HCT116 (cell line): ENCODE results near the gene SLC4A2. TPM values are rescaled to one million over a fixed set of nuclear protein-coding genes. Genes with fewer than 3 reads are reported as not detected.

Source experiments
- ATAC-seq: fragments of 200-7000 bp; cut with Tn5 transposase; 2 replicates; pipeline ENCODE4 v1.9.1; 2020; ENCODE audit warnings: mild to moderate bottlenecking, moderate library complexity
- BruUV-seq: library from RNA; stranded (reverse); fragments of 400-500 nt; replicated peaks from 2 replicates; lab custom pipeline; 2021; lab: Mats Ljungman, UMichigan
- CTCF ChIA-PET: fragments of 300-600 bp; sonication (Branson Sonifier 250); formaldehyde crosslinking; loops from one replicate; lab custom pipeline; 2021; ENCODE audit warnings: antibody characterized with exemption; lab: Charles Lee
- POLR2A ChIA-PET: fragments of 300-600, 350-600 bp; sonication (Branson Sonifier 250); formaldehyde crosslinking; loops from one replicate; lab custom pipeline; 2021; ENCODE audit warnings: antibody characterized with exemption; lab: Charles Lee
- RAD21 ChIA-PET, 2 experiments: fragments of 300-600 bp; sonication (Branson Sonifier 250); formaldehyde crosslinking; loops; one replicate each; lab custom pipeline; 2023; ENCODE audit warnings: low total read pairs in 2 of 2; ENCODE audit not compliant: uncharacterized antibody in 2 of 2, unreplicated experiment in 2 of 2, low non-redundant PET in 1 of 2; lab: Charles Lee
- DNase-seq: peaks from one replicate; pipeline ENCODE4 v3.0.0-alpha.2; 2010; ENCODE audit warnings: low read depth, low spot score
- H2AFZ ChIP-seq: fragments of 200-600 bp; shearing (Covaris generic), sonication (generic); 2 replicates; pipeline ENCODE4 v1.6.1; 2017; ENCODE audit warnings: low read depth, mixed run types, mixed read lengths, antibody characterized with exemption, low read length; ENCODE audit not compliant: poor library complexity, severe bottlenecking
- H3K27ac ChIP-seq: 2 replicates; pipeline ENCODE4 v1.5.1; 2012; ENCODE audit warnings: low read depth, low read length
- H3K27me3 ChIP-seq: fragments of 200-600 bp; sonication (generic); 2 replicates; pipeline ENCODE4 v1.6.1; 2016; ENCODE audit warnings: mixed run types, low read length, mixed read lengths; ENCODE audit not compliant: insufficient read depth
- H3K36me3 ChIP-seq, 2 experiments: fragments of 200-500 bp in 1 of 2; fragments of 200-600 bp in 1 of 2; sonication (Bioruptor generic) in 1 of 2; sonication (generic) in 1 of 2; 2 replicates each; pipeline versions ENCODE4 v1.5.1 to v1.6.1; 2014 to 2016; ENCODE audit warnings: low read length in 2 of 2, inconsistent platforms in 1 of 2, mixed read lengths in 1 of 2, mixed run types in 1 of 2; ENCODE audit not compliant: insufficient read depth in 2 of 2, control insufficient read depth in 1 of 2
- H3K4me1 ChIP-seq, 2 experiments: fragments of 200-600 bp in 1 of 2; sonication (generic) in 1 of 2; 2 replicates each; pipeline versions ENCODE4 v1.5.1 to v1.6.1; 2012 to 2017; ENCODE audit warnings: low read length in 2 of 2, inconsistent platforms in 1 of 2, mild to moderate bottlenecking in 1 of 2, mixed read lengths in 1 of 2, mixed run types in 1 of 2, moderate library complexity in 1 of 2; ENCODE audit not compliant: insufficient read depth in 2 of 2, control insufficient read depth in 1 of 2
- H3K4me2 ChIP-seq: fragments of 200-600 bp; sonication (generic); 2 replicates; pipeline ENCODE4 v1.6.1; 2017; ENCODE audit warnings: mixed run types, low read length, mixed read lengths
- H3K4me3 ChIP-seq, 2 experiments: fragments of 200-600 bp in 1 of 2; sonication (generic) in 1 of 2; replicated peaks in 1 of 2; 2 replicates each; pipeline ENCODE4 v1.5.1; 2011 to 2016; ENCODE audit warnings: low read length in 2 of 2, control low read depth in 1 of 2, low read depth in 1 of 2, mild to moderate bottlenecking in 1 of 2, mixed read lengths in 1 of 2, mixed run types in 1 of 2
- H3K79me2 ChIP-seq: fragments of 200-600 bp; sonication (generic); 2 replicates; pipeline ENCODE4 v1.6.1; 2017; ENCODE audit warnings: mild to moderate bottlenecking, mixed run types, low read length, moderate library complexity, mixed read lengths; ENCODE audit not compliant: insufficient read depth
- H3K9ac ChIP-seq: fragments of 200-600 bp; sonication (generic); 2 replicates; pipeline ENCODE4 v1.6.1; 2016; ENCODE audit warnings: low read length, mixed read lengths
- H3K9me2 ChIP-seq: fragments of 200-600 bp; sonication (generic), shearing (Covaris generic); 2 replicates; pipeline ENCODE4 v1.6.1; 2017; ENCODE audit warnings: mixed run types, mild to moderate bottlenecking, moderate library complexity; ENCODE audit not compliant: insufficient read depth
- H3K9me3 ChIP-seq, 2 experiments: fragments of 200-500 bp in 1 of 2; fragments of 200-600 bp in 1 of 2; sonication (Bioruptor generic) in 1 of 2; sonication (generic) in 1 of 2; 2 replicates each; pipeline ENCODE4 v1.6.1; 2014 to 2017; ENCODE audit warnings: low read length in 2 of 2, mixed read lengths in 2 of 2, inconsistent platforms in 1 of 2, low read depth in 1 of 2, mild to moderate bottlenecking in 1 of 2, mixed run types in 1 of 2, moderate library complexity in 1 of 2; ENCODE audit not compliant: control insufficient read depth in 1 of 2, insufficient read depth in 1 of 2
- H4K20me1 ChIP-seq: fragments of 200-600 bp; sonication (generic), shearing (Covaris generic); 2 replicates; pipeline ENCODE4 v1.6.1; 2017; ENCODE audit warnings: mixed run types, mild to moderate bottlenecking, moderate library complexity; ENCODE audit not compliant: insufficient read depth
- ATF3 ChIP-seq: IDR thresholded peaks from 2 replicates; pipeline ENCODE4 v1.6.1; 2012
- CBX3 ChIP-seq: IDR thresholded peaks from 2 replicates; pipeline ENCODE4 v1.6.1; 2012; ENCODE audit warnings: low read depth
- EGR1 ChIP-seq: IDR thresholded peaks from 2 replicates; pipeline ENCODE4 v1.6.1; 2012; ENCODE audit warnings: low read depth
- ELF1 ChIP-seq: IDR thresholded peaks from 2 replicates; pipeline ENCODE4 v1.6.1; 2012; ENCODE audit warnings: low read depth, borderline replicate concordance
- EZH2 ChIP-seq: fragments of 200-600 bp; sonication (generic); IDR thresholded peaks from 2 replicates; pipeline ENCODE4 v1.6.1; 2017; ENCODE audit warnings: antibody characterized with exemption, mixed run types
- JUND ChIP-seq: IDR thresholded peaks from 2 replicates; pipeline ENCODE4 v1.6.1; 2012
- RAD21 ChIP-seq: IDR thresholded peaks from 2 replicates; pipeline ENCODE4 v1.6.1; 2012; ENCODE audit warnings: low read depth, mild to moderate bottlenecking
- REST ChIP-seq: IDR thresholded peaks from 2 replicates; pipeline ENCODE4 v1.6.1; 2012; ENCODE audit warnings: low read depth
- SP1 ChIP-seq: IDR thresholded peaks from 2 replicates; pipeline ENCODE4 v1.6.1; 2012; ENCODE audit warnings: low read depth
- ZBTB33 ChIP-seq: IDR thresholded peaks from 2 replicates; pipeline ENCODE4 v1.6.1; 2011; ENCODE audit warnings: mild to moderate bottlenecking, low read length, moderate library complexity; ENCODE audit not compliant: insufficient replicate concordance; ENCODE audit errors: extremely low read depth
- ZNF274 ChIP-seq: fragments of 200-500 bp; sonication (Bioruptor generic); IDR thresholded peaks from 2 replicates; pipeline ENCODE4 v1.6.1; 2014; ENCODE audit warnings: mild to moderate bottlenecking, low read depth, low read length, inconsistent platforms
- intact Hi-C: fragments of 100-400 bp; cut with micrococcal nuclease; formaldehyde crosslinking; loops from 2 replicates; pipeline ENCODE4 v1.10.0; 2022
- total RNA-seq: library from RNA; stranded (reverse); gene quantifications from one replicate; pipeline ENCODE4 v1.2.1, GENCODE V29; 2021; ENCODE audit not compliant: unreplicated experiment

SLC4A2 gene
- total RNA-seq, 1 experiment from 2014 or later: 240 TPM

GRCh38 chr7:151100921-151101320, 41.5 kb downstream of the SLC4A2 start:
- no peaks in the 10 kb centered on the region for H4K20me1 ChIP-seq
- CTCF ChIA-PET: no interaction called here
- H3K4me3 ChIP-seq: no peak overlapping the region
- no peak overlapping the region for H2AFZ ChIP-seq
- H3K4me2 ChIP-seq: no peak overlapping the region
- BruUV-seq: no TSS peak
- POLR2A ChIA-PET: no interaction called here
- TF ChIP-seq JUND (no peak), SP1 (no peak), EGR1 (no peak), ZBTB33 (no peak), CBX3 (no peak), EZH2 (no peak), REST (no peak), ZNF274 (no peak), ELF1 (no peak), ATF3 (no peak), RAD21 (no peak)
- H3K27ac ChIP-seq: no peak overlapping the region
- ATAC-seq (no peak), DNase-seq (no peak)
- intact Hi-C loops: no loop called here
- H3K9me2 ChIP-seq: no peaks in the 10 kb centered on the region
- H3K79me2 ChIP-seq: peaks cover 92% of the 10 kb centered on the region
- no peaks in the 10 kb centered on the region for H3K4me1 ChIP-seq
- H3K9ac ChIP-seq: no peak overlapping the region
- no peaks in the 10 kb centered on the region for H3K9me3 ChIP-seq
- peaks cover 0 to 2% of the 10 kb centered on the region in 2 experiments; a peak in 1 of 4 replicates for H3K36me3 ChIP-seq
- no peaks in the 10 kb centered on the region for H3K27me3 ChIP-seq
- RAD21 ChIA-PET: no interaction called here
